Measurements from ENCODE around the gene SOCS1. TPM values are rescaled to one million over a fixed set of nuclear protein-coding genes. Genes with fewer than 3 reads are reported as not detected.
"Not testable (repeated sequence)": the region's sequence is repeated elsewhere in the genome, so short reads cannot be mapped to it uniquely, and the experiment has no call there.

SOCS1 gene
- total RNA-seq, 4 donors from 2014 or later, result 6.5 to 26.8 (median 18.0) TPM

DNA sequence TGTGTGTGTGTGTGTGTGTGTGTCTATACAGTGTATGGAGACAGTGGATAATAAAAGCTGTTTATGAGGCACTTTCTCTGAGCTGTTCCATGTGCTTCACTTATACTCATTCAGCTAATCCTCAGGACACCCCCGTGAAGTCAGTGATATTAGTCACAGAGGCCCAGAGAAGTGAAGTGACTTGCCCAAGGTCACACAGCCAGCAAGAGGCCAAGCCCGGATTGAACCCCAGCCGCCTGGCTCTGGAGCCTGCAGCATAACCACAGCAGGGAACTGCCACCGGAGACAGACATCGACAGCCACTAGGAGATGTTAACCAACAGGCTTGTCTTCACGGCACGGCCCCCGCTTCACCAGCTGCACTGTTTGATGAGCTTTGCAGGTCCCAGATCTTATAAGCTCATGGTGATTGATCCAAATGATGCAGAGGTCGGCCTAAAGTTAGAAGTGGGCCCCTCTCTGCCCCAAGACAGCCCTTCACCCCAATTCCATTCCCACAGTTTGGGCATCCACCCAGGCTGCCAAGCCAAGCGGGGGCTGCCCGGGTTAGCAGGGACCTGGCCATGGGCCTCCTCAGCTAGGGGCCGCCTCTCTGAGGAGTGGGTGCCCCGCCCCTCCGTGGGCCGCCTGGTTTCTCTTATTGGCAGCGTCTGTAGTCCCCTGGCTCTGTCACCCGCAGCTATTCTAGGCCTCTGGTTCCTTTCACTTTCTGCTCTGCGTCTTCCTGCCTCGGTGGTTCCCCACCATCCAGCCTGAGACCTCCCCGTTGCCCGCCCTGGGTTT is 30.9 kb downstream of the SOCS1 start:
- DNase-seq (ENCODE audit: low spot score), result no peak
- ATAC-seq (ENCODE audit: low FRiP score), result no peak
- TF ChIP-seq, protein P1, sequence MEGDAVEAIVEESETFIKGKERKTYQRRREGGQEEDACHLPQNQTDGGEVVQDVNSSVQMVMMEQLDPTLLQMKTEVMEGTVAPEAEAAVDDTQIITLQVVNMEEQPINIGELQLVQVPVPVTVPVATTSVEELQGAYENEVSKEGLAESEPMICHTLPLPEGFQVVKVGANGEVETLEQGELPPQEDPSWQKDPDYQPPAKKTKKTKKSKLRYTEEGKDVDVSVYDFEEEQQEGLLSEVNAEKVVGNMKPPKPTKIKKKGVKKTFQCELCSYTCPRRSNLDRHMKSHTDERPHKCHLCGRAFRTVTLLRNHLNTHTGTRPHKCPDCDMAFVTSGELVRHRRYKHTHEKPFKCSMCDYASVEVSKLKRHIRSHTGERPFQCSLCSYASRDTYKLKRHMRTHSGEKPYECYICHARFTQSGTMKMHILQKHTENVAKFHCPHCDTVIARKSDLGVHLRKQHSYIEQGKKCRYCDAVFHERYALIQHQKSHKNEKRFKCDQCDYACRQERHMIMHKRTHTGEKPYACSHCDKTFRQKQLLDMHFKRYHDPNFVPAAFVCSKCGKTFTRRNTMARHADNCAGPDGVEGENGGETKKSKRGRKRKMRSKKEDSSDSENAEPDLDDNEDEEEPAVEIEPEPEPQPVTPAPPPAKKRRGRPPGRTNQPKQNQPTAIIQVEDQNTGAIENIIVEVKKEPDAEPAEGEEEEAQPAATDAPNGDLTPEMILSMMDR (IDR thresholded peaks at IDR 0.05), result no peak

DNA sequence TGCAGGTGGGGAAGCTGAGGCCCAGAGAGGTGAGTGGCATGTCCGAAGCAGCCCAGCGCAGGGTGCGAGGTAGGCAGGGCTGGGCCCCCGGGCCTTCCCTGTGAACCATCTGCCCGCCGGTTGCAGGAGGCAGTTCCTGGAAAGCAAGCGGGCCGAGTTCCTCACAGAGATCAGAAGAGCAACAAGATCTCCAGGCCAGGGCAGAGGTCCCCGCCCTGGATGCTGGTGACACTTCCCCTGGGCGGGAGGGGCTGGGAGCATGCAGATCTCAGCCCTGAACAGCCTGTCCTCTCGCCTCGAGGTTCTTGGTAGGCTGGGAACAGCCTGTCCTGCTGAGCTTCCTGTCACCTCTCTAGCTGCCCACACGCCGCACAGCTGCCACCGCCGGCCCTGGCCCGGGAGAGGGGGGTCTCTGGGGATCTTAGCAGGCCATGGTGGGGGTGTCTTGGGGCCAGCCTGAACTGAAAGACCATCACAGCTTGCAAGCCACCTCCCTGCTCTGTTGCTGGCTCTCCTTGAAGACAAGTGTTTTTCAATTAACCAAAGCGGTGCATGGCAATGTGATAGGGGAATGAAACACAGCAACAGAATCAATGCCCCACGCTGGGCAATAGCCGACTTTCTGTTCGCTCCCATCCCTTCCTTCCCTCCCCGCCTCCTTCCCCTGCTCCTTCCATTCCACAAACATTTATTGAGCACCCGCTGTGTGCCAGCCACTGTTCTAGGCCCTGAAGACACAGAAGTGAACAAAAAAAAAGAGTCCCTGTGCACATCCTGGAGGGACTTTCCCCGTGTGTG is 31.7 kb downstream of the SOCS1 start:
- peak; percentile 69 for ATAC-seq (ENCODE audit: low FRiP score)
- DNase-seq (ENCODE audit: low spot score), result no peak
- TF ChIP-seq, protein P1 (IDR thresholded peaks at IDR 0.05), result no peak

DNA sequence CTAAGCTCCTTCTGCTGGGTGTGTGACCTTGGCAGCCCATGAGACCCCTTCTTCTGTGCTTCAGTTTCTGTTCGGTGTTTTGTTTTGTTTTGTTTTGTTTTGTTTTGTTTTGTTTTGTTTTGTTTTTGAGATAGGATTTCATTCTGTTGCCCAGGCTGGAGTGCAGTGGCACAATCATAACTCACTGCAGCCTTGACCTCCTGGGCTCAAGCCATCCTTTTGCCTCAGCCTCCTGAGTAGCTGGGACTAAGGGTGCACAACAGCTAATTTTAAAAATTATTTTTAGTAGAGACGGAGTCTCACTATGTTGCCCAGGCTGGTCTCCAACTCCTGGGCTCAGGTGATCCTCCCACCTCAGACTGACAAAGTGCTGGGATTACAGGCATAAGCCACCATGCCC is 35.5 kb downstream of the SOCS1 start:
- DNase-seq (ENCODE audit: low spot score); ATAC-seq (ENCODE audit: low FRiP score): not testable (repeated sequence)

DNA sequence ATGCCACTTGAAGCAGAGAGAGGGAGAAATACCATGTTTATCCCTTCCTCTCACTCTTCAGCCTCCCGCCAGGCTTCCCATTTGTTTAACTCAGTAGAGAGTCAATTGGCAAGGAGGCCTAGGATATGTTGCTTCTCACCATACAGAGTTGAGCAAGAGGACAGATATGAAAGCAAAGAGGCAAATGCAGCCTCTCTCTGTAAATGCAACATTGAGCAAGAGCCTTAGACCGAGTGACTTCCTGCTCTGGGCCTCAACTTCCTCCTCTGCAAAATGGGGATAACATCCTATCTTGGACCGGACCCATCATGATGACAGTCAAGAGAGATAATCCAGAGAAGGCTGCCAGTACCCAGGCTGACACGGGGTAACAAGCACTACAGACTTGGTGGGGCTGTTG is 36.8 kb downstream of the SOCS1 start:
- TF ChIP-seq, protein P1 (IDR thresholded peaks at IDR 0.05), result no peak
- DNase-seq (ENCODE audit: low spot score), result no peak
- no peak for ATAC-seq (ENCODE audit: low FRiP score)

DNA sequence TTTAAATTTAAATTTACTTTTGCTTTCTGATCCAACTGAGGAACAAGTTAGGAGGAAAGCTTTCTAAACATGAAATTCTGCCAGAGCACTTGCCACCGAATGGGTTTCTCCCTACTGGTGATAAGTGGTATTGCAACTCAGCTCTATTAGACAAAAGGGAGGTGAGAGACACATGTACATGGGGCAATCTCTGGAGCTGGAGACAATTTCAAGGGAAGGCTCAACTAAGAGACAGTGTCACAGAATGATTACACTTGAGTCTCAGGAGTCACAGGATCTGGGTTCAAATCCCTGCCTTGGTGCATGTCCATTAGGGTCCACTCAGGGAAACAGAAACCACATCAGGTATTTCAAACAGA is 37.4 kb downstream of the SOCS1 start:
- no peak for ATAC-seq (ENCODE audit: low FRiP score)

DNA sequence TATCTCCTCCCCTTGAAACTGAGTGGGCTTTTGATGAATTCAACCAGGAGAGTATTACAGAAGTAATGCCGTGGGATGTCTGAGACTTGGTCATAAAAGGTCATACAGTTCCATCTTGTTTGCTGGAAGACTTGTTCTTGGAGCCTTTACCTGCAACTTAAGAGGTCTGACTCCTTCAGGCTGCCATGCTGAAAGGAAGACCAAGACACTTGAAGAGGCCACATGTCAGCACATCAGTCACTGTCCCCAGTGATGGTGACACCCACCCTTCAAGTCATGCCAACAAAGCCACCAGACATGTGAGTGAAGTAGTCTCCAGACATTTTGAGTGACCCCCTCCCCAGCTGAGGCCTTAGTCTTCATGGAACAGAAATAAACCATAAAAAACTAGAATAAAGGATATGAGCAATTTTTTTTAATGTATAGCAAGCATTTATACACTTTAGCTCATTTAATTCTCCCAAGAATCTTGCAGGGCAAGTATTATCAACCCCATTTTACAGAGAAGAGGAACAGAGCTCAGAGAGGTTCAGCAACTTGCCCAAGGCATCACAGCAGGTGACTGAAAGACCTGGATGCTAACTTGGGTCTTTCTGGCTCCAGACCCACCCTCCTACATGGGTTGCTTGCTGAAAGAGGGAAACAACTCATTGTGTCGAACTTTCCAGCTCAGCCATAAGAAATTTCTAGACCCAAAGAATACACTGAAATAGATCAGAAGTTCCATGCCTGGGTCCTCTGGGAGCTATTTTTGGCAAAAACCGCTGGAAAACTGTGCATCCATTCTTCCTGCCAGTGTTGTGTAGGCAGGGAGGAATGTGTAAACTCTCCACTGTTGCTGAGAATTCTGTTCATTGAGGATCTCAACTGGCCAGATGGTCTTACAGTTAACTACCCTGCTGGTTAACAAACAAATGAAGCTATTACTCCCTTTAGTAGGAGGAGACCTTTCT is 38.1 kb downstream of the SOCS1 start:
- TF ChIP-seq, protein P1 (IDR thresholded peaks at IDR 0.05), result no peak
- no peak for ATAC-seq (ENCODE audit: low FRiP score)

More for the DNA sequence above, 37.4 kb downstream of the SOCS1 start:
- DNase-seq (ENCODE audit: low spot score), result no peak
- TF ChIP-seq, protein P1 (IDR thresholded peaks at IDR 0.05), result no peak

More for the DNA sequence above, 38.1 kb downstream of the SOCS1 start:
- no peak for DNase-seq (ENCODE audit: low spot score)

All from omental fat pad (tissue), 4 donors.